ENCODE measurements around the gene REXO2.

The REXO2 gene

DNA sequence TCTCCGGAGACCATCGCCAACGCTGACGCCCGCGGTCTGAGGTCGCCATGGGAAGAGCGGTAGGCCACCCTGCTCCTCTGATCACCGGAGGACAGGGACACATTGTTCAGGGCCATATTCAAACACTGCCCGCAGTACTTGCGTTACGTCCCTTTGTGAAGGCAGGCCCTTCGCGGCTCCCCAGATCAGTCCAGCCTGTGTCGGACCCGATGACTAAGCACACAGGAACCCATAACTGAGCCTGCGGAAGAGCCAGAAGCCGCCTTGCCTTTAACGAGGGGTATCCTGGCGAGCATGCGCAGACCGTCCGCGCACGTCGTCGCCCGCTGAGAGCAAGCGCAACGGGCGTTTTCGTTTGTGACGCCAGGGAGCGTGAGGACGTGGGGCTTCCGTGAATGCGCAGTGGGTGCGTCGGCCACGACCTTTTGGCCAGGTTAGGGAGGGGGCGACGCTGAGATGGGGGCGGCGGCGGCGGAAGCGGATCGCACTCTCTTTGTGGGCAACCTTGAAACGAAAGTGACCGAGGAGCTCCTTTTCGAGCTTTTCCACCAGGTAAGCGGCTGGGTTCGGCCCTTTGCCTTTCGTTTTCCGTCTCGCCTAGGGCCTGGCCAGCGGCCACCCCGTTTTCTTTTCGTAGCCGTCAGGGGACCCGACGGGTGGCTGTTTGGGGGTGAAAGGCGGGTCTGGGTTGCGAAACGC is 38.9 kb upstream of the REXO2 start, which contains the start of the genes C11orf71 and RBM7 (continued):
- TF ChIP-seq GFI1B (tag by site-specific recombination; IDR thresholded peaks at IDR 0.05) (no peak), ZNF23 (tag by site-specific recombination; IDR thresholded peaks at IDR 0.05; ENCODE audit: borderline replicate concordance) (no peak), ZNF791 (tag by site-specific recombination; IDR thresholded peaks at IDR 0.05) (no peak), ZNF530 (tag by site-specific recombination; IDR thresholded peaks at IDR 0.05; ENCODE audit: low read depth) (no peak), BCL11B (tag by site-specific recombination; IDR thresholded peaks at IDR 0.05; ENCODE audit: low read depth) (peak; percentile 99), HOXD13 (CRISPR knock-in tag; IDR thresholded peaks at IDR 0.05; ENCODE audit: borderline replicate concordance) (no peak), ZNF670 (tag by site-specific recombination; IDR thresholded peaks at IDR 0.05; ENCODE audit: low read depth) (no peak), ZNF239 (tag by site-specific recombination; IDR thresholded peaks at IDR 0.05) (no peak), ZBTB21 (tag by site-specific recombination; IDR thresholded peaks at IDR 0.05) (peak; percentile 41; the same call in 1 of the 2 replicates), ZBTB26 (tag by site-specific recombination; optimal IDR thresholded peaks at IDR 0.05) (peak; percentile 76), AEBP2 (tag by site-specific recombination; IDR thresholded peaks at IDR 0.05; ENCODE audit: borderline replicate concordance) (no peak), ZNF549 (tag by site-specific recombination; IDR thresholded peaks at IDR 0.05) (no peak), ZBTB48 (tag by site-specific recombination; IDR thresholded peaks at IDR 0.05) (peak; percentile 82), KLF9 (tag by site-specific recombination; IDR thresholded peaks at IDR 0.05; ENCODE audit: low read depth) (no peak), ZBTB7A (tag by site-specific recombination; IDR thresholded peaks at IDR 0.05; ENCODE audit: low read depth) (peak; percentile 27; the same call in 1 of the 2 replicates), ZNF623 (tag by site-specific recombination; IDR thresholded peaks at IDR 0.05) (no peak), ZNF155 (tag by site-specific recombination; IDR thresholded peaks at IDR 0.05) (no peak), ZNF274 (IDR thresholded peaks at IDR 0.05; ENCODE audit: low read length) (no peak), ZNF274 (tag by site-specific recombination; IDR thresholded peaks at IDR 0.05; ENCODE audit: borderline replicate concordance) (no peak), ZNF654 (tag by site-specific recombination; IDR thresholded peaks at IDR 0.05; ENCODE audit: low read depth) (no peak), YY2 (tag by site-specific recombination; IDR thresholded peaks at IDR 0.05) (no peak), HOXA7 (CRISPR knock-in tag; IDR thresholded peaks at IDR 0.05; ENCODE audit: borderline replicate concordance) (no peak), ZNF514 (tag by site-specific recombination; IDR thresholded peaks at IDR 0.05) (no peak), ZNF114 (tag by site-specific recombination; IDR thresholded peaks at IDR 0.05) (no peak), ZNF423 (tag by site-specific recombination; IDR thresholded peaks at IDR 0.05) (no peak), ZFP37 (tag by site-specific recombination; IDR thresholded peaks at IDR 0.05) (peak; percentile 87; the same call in 1 of the 2 replicates), ZNF837 (tag by site-specific recombination; IDR thresholded peaks at IDR 0.05) (no peak), ZNF169 (tag by site-specific recombination; IDR thresholded peaks at IDR 0.05) (no peak), ZNF112 (tag by site-specific recombination; IDR thresholded peaks at IDR 0.05) (no peak), EGR2 (tag by site-specific recombination; IDR thresholded peaks at IDR 0.05; ENCODE audit: low read depth) (0 out of 2 replicates have a peak, but pooled peaks have one; percentile 40), ZNF132 (tag by site-specific recombination; IDR thresholded peaks at IDR 0.05; ENCODE audit: borderline replicate concordance) (no peak), GLI4 (tag by site-specific recombination; IDR thresholded peaks at IDR 0.05) (peak; percentile 61; the same call in 1 of the 2 replicates), ZSCAN23 (tag by site-specific recombination; IDR thresholded peaks at IDR 0.05) (0 out of 2 replicates have a peak, but pooled peaks have one; percentile 52), ZNF26 (tag by site-specific recombination; IDR thresholded peaks at IDR 0.05) (no peak)
- TF ChIP-seq, protein P1, sequence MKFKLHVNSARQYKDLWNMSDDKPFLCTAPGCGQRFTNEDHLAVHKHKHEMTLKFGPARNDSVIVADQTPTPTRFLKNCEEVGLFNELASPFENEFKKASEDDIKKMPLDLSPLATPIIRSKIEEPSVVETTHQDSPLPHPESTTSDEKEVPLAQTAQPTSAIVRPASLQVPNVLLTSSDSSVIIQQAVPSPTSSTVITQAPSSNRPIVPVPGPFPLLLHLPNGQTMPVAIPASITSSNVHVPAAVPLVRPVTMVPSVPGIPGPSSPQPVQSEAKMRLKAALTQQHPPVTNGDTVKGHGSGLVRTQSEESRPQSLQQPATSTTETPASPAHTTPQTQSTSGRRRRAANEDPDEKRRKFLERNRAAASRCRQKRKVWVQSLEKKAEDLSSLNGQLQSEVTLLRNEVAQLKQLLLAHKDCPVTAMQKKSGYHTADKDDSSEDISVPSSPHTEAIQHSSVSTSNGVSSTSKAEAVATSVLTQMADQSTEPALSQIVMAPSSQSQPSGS (tag by site-specific recombination; IDR thresholded peaks at IDR 0.05; ENCODE audit: low read depth), result no peak
- TF ChIP-seq, protein P2, sequence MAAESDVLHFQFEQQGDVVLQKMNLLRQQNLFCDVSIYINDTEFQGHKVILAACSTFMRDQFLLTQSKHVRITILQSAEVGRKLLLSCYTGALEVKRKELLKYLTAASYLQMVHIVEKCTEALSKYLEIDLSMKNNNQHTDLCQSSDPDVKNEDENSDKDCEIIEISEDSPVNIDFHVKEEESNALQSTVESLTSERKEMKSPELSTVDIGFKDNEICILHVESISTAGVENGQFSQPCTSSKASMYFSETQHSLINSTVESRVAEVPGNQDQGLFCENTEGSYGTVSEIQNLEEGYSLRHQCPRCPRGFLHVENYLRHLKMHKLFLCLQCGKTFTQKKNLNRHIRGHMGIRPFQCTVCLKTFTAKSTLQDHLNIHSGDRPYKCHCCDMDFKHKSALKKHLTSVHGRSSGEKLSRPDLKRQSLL (tag by site-specific recombination; IDR thresholded peaks at IDR 0.05), result no peak

Data from HEK293 (cell line).